CD4-positive, alpha-beta T cell treated with Interleukin-1 beta for 1 hour (primary cell): ENCODE data around the gene SEC14L6.

ENCODE experiments used
- DNase-seq, 2 donors: peaks; one replicate each; pipeline ENCODE4 v3.0.0-alpha.2; 2020 to 2022

SEC14L6 gene

DNA sequence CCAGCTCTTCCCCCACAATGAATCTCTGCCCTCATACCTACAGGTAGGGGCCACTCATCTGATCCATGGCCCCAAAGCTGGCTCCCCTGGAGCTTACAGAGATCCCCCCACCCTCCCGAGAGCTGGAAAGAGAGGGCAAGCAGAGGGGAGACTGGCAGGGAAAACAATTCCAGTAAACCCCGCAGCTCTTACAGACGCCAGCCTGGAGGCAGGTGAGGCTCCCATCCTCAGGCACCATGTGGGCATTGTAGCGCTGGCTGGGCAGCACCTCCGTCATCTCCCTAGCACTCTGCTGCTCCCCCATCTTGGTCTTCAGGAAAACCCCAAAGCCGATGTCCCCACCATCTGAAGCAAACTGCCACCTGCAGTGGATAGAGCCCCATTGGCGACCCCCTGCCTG lies 55.2 kb downstream of the SEC14L6 start:
- no peak for DNase-seq

DNA sequence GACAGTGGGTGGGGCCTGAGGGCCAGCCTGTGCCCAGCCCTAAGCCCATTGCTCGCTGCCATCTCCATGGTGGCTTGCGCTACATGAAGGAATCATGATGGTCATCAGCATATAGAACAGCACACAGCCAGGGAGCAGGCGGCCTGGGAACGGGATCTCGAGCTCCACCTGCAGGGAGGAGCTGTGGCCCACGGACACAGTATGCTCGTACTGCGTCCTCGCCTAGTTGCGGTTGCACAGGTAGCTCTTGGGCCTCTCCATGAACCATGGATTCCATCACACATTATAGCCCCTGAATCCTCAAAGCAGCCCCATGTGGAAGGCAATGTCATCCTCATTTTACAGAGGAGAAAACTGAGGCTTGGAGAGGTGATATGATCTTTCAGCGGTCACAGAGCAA lies 56.1 kb downstream of the SEC14L6 start:
- no peak for DNase-seq

DNA sequence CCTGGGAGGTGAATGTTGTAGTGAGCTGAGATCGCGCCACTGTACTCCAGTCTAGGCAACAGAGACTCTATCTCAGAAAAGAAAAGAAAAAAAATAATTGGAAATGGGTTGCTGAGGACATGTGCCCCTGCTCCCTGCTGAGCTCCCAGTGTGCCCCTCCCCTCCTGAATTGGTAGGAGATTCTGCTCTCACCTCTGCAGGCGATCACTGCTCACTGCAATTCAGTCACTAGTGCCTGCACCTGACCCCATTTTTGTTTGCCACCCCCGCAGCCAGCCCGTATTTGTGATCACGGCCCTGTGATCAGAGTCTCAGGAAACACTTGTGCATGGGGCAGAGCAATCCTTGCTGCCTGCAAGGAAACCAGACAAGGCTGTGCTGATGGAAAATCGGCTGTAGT lies 58.4 kb downstream of the SEC14L6 start:
- no peak for DNase-seq

DNA sequence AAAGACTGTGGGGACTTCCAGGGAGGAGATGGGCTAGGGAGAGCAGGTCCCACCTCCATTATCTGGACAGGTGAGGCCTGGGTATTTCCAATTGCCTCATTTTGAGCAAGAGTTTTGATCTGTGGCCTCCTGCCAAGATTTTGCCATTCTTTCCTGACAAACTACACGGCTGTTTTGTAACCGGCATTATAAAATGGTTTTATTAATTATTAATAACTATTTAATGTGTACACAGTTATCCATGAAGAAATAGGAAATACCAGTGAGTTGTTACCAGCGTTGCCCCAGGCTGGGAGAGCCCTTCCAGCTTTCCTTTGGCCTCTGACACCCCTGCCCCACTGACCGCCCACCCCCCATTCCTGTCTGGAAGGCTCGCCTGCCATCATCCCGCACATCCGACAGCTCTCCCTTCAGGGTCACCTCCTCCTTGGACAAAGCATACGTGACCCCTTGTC lies 59.9 kb downstream of the SEC14L6 start:
- no peak for DNase-seq

DNA sequence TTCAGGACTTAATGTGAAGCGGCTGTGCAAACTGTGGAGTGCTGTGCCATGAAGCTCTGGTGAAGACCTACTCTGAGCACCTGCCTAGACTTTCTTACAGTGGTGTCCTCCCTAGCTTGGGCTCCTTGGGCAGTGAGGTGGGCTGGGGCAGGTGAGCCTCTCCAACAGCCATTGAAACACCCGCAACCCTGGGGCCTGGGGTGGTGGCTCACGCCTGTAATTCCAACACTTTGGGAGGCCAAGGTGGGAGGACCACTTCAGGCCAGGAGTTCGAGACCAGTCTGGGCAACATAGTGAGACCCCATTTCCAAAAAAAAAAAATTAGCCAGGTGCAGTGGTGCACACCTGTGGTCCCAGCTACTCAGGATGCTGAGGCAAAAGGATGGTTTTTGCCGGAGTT lies 60.4 kb downstream of the SEC14L6 start:
- DNase-seq, result no peak

DNA sequence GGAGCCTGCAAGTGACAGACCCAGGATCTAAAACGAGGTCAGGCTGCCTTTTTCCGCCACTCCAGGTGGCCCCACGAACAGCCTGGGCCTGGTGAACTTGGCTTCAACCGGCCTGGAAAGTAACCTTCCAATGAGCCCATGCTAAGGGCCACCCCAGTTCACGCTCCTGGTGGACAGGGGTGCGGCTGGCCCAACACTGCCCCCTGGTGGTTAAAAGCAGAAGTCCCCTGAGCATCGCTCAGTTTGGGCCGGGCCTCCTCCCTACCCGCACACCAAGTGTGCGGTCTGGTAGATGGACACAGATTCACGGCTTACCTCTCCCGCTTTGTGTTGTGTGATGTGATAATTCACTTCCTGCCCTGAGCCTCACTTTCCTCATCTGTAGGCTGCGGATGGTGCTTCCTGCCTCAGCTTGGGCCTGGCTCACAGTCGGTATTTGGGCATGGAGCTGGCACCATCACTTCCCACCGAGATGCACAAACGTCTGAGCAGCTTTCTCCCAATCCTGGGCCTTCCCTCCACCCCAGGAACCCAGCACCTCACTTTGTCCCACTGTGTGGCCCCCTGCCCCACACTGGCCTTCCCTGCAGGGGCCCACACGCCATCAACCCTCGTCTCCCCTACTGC lies 61.1 kb downstream of the SEC14L6 start:
- DNase-seq, result peak; percentile 70 to 77

DNA sequence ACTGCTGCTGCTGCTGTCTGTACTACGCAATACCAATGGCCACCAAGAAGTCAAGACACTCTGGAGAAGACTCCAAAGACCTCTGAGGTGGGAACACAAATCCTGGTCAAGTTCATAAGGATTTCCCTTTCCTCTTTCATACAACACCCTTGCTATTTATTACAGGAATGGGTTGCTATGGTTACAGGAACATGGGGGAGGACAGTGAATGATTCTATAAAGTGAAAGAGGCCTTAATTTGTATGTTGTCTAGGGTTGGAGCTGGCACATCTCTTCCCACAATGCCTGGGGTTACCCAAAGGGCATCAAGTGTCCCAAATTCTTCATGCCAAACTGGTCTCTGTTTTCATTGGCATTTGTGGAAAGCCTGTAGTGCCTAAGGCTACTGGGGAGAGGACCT lies 63.4 kb downstream of the SEC14L6 start:
- DNase-seq, result no peak

DNA sequence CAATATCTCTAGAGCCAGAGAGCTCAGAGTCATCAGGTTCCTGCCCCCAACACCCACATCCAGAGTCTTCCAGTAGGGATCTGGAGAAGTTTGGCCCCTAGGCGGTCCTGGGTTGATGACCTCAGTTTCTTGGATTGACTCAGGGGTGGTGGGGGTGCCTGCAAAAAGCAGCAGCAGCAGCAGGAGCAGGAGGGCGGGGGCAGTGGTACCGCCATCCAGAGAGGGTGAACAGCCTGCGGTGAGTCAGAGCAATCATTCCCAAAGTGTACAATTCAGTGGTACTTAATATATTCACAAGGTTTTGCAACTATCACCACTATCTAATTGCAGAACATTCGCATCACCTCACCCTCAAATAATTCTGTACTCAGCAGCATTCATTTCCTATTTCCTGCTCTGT lies 64.8 kb downstream of the SEC14L6 start:
- no peak for DNase-seq

DNA sequence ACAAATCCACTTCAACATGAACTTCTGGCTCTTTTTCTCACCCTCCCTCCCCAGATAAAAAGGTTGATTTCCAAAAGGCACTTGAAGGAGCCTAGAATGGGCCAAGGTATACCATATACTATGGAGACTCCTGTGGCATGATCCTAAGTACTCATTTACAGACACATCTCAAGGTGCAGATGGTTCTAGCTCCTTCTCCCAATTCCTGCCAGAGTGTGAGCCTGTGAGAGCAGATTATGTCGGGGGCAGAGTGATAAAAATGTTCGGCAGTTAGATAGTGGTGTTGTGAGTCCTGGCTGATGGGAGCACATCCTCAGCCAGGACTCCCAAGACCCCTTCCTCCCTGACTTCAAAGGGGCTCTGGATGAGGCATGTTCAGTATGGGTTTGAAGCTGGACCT lies 66.6 kb downstream of the SEC14L6 start:
- DNase-seq, result no peak

DNA sequence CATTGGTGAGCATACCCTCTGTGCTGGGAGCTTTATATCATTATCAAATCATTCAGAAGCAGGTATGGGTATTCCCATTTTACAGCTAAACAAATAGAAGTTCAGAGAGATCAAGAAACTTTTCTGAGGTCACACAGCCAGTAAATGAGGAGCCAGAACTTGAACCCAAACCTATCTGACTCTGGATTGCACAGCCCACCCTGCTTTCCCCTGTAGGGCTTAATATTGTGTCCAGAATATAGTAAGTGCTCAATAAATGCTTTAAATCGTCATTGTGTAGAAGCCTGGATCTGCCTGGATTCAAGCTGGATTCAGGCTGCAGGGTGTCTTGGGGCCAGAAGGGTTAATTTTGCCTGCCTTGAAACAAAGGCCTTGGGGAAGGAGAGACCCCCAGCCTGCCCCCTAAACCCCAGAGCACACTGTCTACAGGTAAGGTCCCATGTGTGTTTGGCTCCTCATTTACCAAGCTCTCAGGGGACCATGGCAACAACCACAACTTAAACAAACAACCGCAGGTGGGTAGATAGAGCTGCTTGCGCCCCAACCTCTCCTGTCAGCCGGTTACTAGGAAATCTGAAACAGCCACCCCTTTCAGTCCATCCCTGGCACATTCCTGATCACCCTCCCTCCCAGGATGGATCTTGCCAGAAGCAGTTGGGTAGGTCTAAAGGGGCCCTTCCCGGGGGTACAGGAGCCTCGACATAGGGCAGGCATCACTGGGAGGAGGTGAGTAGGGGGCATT lies 71.7 kb downstream of the SEC14L6 start:
- peak; percentile 10 to 34 for DNase-seq

DNA sequence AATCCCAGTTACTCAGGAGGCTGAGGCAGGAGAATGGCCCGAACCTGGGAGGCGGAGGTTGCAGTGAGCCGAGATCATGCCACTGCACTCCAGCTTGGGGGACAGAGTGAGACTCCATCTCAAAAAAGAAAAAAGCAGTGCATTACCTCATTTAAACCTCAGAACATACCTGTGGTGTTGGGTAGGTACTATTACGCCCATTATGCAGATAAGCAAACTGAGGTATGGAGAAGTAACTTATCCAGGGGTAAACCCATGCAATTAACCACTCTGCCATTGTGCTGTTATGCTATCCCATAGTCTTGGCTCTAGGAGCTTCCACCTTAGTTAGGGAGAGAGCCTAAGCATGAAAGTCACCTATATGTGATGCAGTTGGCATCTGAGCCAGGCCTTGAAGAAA lies 72.4 kb downstream of the SEC14L6 start:
- DNase-seq, result no peak

DNA sequence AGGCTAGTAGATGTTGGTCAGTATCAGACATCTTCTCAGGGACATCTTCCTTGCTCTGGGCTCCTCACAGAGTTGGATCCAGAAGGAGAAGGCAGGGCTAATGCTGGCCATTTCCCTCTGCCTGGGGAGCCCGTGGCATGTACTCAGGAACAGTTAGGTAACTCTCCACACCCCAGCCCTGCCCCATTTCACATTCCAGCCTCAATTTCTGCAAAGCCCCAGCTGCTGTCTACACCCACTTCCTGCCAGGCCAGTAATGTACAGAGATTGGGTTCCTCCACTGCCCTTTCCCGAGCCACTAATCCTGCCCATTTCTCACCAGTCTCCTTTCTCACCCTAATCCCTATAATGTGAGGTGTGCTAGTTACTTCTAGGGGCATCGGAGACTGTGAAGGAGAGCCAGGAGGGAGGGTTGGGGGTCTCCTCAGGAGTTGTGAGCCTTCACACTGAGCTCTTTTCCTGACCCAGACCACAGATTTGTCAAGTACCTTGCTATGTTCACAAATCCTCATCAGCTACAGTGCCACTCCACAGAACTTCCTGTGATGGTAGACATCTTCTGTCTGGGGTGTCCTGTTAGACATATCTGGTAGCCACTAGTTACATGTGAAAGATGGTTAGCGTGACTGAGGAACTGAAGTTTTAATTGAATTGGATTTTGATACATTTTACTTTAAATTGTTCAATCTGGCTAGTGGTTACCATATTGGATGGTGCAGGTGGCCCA lies 73.4 kb downstream of the SEC14L6 start:
- no peak for DNase-seq
